ENCODE data around the gene CACNA1G.

Gene CACNA1G

GRCh38 chr17:50560931-50561745, 623 bp downstream of the CACNA1G start:
- H3K27ac ChIP-seq = no peak overlapping the region
- TF ChIP-seq CTCF (IDR thresholded peaks at IDR 0.05) (no peak), ZFX (IDR thresholded peaks at IDR 0.05; ENCODE audit: borderline replicate concordance) (no peak)

DNA sequence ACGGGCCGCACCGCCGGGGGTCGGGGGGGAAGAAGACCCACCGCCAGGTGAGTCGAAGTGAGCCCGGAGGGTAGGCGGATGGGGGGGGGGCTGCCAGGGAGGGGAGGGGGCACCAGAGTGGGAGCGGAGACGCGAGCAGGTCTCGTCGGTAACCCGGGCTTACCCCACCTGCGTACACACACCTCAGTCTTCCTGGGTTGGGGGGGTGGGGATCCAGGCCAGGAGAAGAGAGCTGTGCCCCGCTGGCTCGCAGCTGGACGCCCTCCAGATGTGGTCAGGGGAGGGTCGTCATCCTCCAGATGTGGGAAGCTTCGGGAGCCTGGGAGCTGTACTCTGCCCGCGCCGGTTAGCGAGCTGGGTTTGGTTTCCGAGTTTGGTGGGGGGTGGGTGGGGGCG, 1.2 kb downstream of the CACNA1G start:
- TF ChIP-seq ZFX (IDR thresholded peaks at IDR 0.05; ENCODE audit: borderline replicate concordance) = no peak
- TF ChIP-seq CTCF (IDR thresholded peaks at IDR 0.05) = no peak
- no peak overlapping the region for H3K27ac ChIP-seq

GRCh38 chr17:50562242-50563091, 2.0 kb downstream of the CACNA1G start:
- H3K27ac ChIP-seq = no peak overlapping the region
- TF ChIP-seq CTCF (IDR thresholded peaks at IDR 0.05) (no peak), ZFX (IDR thresholded peaks at IDR 0.05; ENCODE audit: borderline replicate concordance) (no peak)

DNA sequence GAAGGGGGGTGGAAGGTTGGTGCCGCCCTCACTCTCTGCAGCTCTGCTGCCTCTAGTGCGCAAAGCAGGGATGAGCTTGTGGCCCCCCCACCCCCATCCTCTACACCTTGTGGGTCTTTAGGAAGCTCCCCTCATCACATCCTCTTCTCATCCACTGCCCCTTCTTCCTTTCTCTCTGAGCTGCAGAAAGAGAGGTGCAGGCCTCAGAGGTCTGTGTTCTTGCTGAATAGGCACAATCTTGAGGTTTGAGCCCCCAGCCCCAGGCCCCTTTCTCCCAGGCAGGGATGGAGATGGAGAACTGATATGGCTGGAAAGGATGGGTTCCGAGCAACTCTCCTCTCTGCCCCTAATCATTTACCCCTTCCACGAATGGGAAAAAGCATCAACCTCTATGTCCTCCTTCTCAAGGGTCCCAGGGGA, 2.6 kb downstream of the CACNA1G start:
- no peak for TF ChIP-seq ZFX (IDR thresholded peaks at IDR 0.05; ENCODE audit: borderline replicate concordance)
- no peak for TF ChIP-seq CTCF (IDR thresholded peaks at IDR 0.05)

GRCh38 chr17:50564916-50565315, 4.4 kb downstream of the CACNA1G start:
- H3K27ac ChIP-seq = no peak overlapping the region
- no peak for TF ChIP-seq CTCF (IDR thresholded peaks at IDR 0.05)
- no peak for TF ChIP-seq ZFX (IDR thresholded peaks at IDR 0.05; ENCODE audit: borderline replicate concordance)

More for the DNA sequence above, 2.6 kb downstream of the CACNA1G start:
- H3K27ac ChIP-seq = no peak overlapping the region

GRCh38 chr17:50565402-50566350, 5.2 kb downstream of the CACNA1G start:
- TF ChIP-seq CTCF (IDR thresholded peaks at IDR 0.05) (no peak), ZFX (IDR thresholded peaks at IDR 0.05; ENCODE audit: borderline replicate concordance) (no peak)
- no peak overlapping the region for H3K27ac ChIP-seq

All from 22Rv1 (cell line).